K562 (cell line): Measurements from ENCODE around the gene ST6GALNAC3. TPM values are rescaled to one million over a fixed set of nuclear protein-coding genes. Genes with fewer than 3 reads are reported as not detected.

ENCODE experiments used
- POU5F1 ChIP-seq: fragments of 150-350 bp; IDR thresholded peaks from 2 replicates; pipeline ENCODE4 v1.6.1; 2014; ENCODE audit warnings: borderline replicate concordance, low read length, low read depth, mild to moderate bottlenecking; ENCODE audit not compliant: partially characterized antibody
- ZNF232 ChIP-seq: sonication (generic); formaldehyde crosslinking; IDR thresholded peaks from 2 replicates; pipeline ENCODE4 v1.8.0; 2022; ENCODE audit warnings: mild to moderate bottlenecking, missing genetic modification reagents
- polyA plus RNA-seq, 8 experiments: library from polyadenylated mRNA; depleted of rRNA in 4 of 8; stranded (reverse) in 5 of 8; unstranded in 3 of 8; fragments of >200 nt; fragmentation: Nextera tagmentation in 2 of 8; fragmentation: Illumina TruSeq in 1 of 8; extraction: Ambion mirVana in 2 of 8; extraction: Trizol in 1 of 8; gene quantifications; 2 replicates each; pipeline versions ENCODE4 v1.2.1 to v1.2.3, GENCODE V29; 2011 to 2014; ENCODE audit warnings: inconsistent platforms in 1 of 8, missing spikeins in 1 of 8
- total RNA-seq, 7 experiments: library from RNA; depleted of rRNA in 6 of 7; stranded (reverse); fragments of >200 nt in 6 of 7; fragmentation: Illumina TruSeq in 2 of 7; extraction: Trizol in 2 of 7; gene quantifications; 2 replicates each; pipeline versions ENCODE4 v1.2.1 to v1.2.3, GENCODE V29; 2011 to 2021; ENCODE audit warnings: low replicate concordance in 1 of 7
- TF ChIP-seq, protein P1 (sequence below): fragments of 200-600 bp; sonication (generic); IDR thresholded peaks from one replicate; pipeline ENCODE4 v1.6.1; 2012; ENCODE audit warnings: mild to moderate bottlenecking, low read depth, low read length, inconsistent platforms

The ST6GALNAC3 gene
- total and polyA plus RNA-seq, 9 of the 15 experiments (the other 6 are each of a cell fraction or from before 2014, with no cell fraction given): 0.04 to 0.29 (median 0.18) TPM; not detected in 6

DNA sequence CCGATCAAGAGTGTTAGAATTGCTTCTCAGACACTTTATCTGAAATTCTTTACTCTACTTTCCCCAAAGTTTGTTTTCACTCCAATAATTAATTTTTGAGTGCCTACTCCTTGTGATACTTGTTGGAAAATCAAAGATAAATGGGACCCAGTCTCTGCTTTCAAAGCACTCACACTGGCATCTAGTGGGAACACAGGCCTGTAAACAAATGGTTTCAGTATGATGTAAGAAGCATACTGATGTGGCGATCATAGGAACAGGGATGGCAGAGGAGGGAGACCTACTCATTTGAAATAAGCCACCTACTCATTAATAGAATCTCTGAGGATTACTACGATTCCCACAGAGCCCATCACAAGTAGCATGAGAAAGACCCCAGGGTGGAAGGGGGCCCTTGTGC lies 519.1 kb downstream of the ST6GALNAC3 start (continued):
- TF ChIP-seq, protein P1, sequence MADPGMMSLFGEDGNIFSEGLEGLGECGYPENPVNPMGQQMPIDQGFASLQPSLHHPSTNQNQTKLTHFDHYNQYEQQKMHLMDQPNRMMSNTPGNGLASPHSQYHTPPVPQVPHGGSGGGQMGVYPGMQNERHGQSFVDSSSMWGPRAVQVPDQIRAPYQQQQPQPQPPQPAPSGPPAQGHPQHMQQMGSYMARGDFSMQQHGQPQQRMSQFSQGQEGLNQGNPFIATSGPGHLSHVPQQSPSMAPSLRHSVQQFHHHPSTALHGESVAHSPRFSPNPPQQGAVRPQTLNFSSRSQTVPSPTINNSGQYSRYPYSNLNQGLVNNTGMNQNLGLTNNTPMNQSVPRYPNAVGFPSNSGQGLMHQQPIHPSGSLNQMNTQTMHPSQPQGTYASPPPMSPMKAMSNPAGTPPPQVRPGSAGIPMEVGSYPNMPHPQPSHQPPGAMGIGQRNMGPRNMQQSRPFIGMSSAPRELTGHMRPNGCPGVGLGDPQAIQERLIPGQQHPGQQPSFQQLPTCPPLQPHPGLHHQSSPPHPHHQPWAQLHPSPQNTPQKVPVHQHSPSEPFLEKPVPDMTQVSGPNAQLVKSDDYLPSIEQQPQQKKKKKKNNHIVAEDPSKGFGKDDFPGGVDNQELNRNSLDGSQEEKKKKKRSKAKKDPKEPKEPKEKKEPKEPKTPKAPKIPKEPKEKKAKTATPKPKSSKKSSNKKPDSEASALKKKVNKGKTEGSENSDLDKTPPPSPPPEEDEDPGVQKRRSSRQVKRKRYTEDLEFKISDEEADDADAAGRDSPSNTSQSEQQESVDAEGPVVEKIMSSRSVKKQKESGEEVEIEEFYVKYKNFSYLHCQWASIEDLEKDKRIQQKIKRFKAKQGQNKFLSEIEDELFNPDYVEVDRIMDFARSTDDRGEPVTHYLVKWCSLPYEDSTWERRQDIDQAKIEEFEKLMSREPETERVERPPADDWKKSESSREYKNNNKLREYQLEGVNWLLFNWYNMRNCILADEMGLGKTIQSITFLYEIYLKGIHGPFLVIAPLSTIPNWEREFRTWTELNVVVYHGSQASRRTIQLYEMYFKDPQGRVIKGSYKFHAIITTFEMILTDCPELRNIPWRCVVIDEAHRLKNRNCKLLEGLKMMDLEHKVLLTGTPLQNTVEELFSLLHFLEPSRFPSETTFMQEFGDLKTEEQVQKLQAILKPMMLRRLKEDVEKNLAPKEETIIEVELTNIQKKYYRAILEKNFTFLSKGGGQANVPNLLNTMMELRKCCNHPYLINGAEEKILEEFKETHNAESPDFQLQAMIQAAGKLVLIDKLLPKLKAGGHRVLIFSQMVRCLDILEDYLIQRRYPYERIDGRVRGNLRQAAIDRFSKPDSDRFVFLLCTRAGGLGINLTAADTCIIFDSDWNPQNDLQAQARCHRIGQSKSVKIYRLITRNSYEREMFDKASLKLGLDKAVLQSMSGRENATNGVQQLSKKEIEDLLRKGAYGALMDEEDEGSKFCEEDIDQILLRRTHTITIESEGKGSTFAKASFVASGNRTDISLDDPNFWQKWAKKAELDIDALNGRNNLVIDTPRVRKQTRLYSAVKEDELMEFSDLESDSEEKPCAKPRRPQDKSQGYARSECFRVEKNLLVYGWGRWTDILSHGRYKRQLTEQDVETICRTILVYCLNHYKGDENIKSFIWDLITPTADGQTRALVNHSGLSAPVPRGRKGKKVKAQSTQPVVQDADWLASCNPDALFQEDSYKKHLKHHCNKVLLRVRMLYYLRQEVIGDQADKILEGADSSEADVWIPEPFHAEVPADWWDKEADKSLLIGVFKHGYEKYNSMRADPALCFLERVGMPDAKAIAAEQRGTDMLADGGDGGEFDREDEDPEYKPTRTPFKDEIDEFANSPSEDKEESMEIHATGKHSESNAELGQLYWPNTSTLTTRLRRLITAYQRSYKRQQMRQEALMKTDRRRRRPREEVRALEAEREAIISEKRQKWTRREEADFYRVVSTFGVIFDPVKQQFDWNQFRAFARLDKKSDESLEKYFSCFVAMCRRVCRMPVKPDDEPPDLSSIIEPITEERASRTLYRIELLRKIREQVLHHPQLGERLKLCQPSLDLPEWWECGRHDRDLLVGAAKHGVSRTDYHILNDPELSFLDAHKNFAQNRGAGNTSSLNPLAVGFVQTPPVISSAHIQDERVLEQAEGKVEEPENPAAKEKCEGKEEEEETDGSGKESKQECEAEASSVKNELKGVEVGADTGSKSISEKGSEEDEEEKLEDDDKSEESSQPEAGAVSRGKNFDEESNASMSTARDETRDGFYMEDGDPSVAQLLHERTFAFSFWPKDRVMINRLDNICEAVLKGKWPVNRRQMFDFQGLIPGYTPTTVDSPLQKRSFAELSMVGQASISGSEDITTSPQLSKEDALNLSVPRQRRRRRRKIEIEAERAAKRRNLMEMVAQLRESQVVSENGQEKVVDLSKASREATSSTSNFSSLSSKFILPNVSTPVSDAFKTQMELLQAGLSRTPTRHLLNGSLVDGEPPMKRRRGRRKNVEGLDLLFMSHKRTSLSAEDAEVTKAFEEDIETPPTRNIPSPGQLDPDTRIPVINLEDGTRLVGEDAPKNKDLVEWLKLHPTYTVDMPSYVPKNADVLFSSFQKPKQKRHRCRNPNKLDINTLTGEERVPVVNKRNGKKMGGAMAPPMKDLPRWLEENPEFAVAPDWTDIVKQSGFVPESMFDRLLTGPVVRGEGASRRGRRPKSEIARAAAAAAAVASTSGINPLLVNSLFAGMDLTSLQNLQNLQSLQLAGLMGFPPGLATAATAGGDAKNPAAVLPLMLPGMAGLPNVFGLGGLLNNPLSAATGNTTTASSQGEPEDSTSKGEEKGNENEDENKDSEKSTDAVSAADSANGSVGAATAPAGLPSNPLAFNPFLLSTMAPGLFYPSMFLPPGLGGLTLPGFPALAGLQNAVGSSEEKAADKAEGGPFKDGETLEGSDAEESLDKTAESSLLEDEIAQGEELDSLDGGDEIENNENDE: no peak
- TF ChIP-seq ZNF232 (CRISPR knock-in tag) (no peak), POU5F1 (no peak)
